Cardiac muscle cell (in vitro differentiated cells and primary cell): Measurements from ENCODE around the gene CDC42BPB. TPM values are rescaled to one million over a fixed set of nuclear protein-coding genes. Genes with fewer than 3 reads are reported as not detected.

Experiments used
- DNase-seq, 2 donors: peaks; one replicate each; pipeline versions ENCODE4 v3.0.0 to v3.0.0-alpha.2; 2010 to 2017; ENCODE audit warnings: low read depth in 1 of 2, low spot score in 1 of 2
- H3K27ac ChIP-seq: fragments of 200-600 bp; sonication (generic); 2 replicates; pipeline ENCODE4 v1.5.1; 2016
- H3K27me3 ChIP-seq: fragments of 200-600 bp; sonication (generic); 2 replicates; pipeline ENCODE4 v1.6.0; 2016; ENCODE audit warnings: control low read depth
- H3K36me3 ChIP-seq: fragments of 200-600 bp; sonication (generic); 2 replicates; pipeline ENCODE4 v1.5.1; 2016; ENCODE audit warnings: control low read depth
- H3K4me1 ChIP-seq: fragments of 200-600 bp; sonication (generic); 2 replicates; pipeline ENCODE4 v1.8.1; 2017; ENCODE audit warnings: low read depth, mild to moderate bottlenecking, mixed run types
- H3K4me3 ChIP-seq: fragments of 200-600 bp; sonication (generic); 2 replicates; pipeline ENCODE4 v1.5.1; 2016; ENCODE audit warnings: mild to moderate bottlenecking
- H3K9me3 ChIP-seq: fragments of 200-600 bp; sonication (generic); 2 replicates; pipeline ENCODE4 v1.5.1; 2017; ENCODE audit warnings: low read depth, mild to moderate bottlenecking, control low read depth
- CTCF ChIP-seq: IDR thresholded peaks from 2 replicates; pipeline ENCODE4 v1.5.1; 2012; ENCODE audit warnings: low read depth, mild to moderate bottlenecking, low read length
- polyA plus RNA-seq: library from polyadenylated mRNA; unstranded; fragments of >200 nt; fragmentation: Nextera tagmentation; extraction: Ambion mirVana; gene quantifications from 2 replicates; pipeline ENCODE4 v1.2.1, GENCODE V29; 2016
- total RNA-seq: library from RNA; depleted of rRNA; stranded (reverse); fragments of >200 nt; gene quantifications from 2 replicates; pipeline ENCODE4 v1.2.3, GENCODE V29; 2016

Gene CDC42BPB
- total and polyA plus RNA-seq, 2 experiments from 2014 or later = 18.9 to 91.6 TPM

- H3K4me1 ChIP-seq = no peaks in the 10 kb centered on the region
- no peaks in the 10 kb centered on the region for H3K27me3 ChIP-seq
- TF ChIP-seq CTCF = no peak
- H3K4me3 ChIP-seq = no peak overlapping the region
- H3K36me3 ChIP-seq = peaks cover 8% of the 10 kb centered on the region
- no peaks in the 10 kb centered on the region for H3K9me3 ChIP-seq
- no peak for DNase-seq
- H3K27ac ChIP-seq = no peak overlapping the region
Measured at GRCh38 chr14:102998393-102998792, 59.0 kb downstream of the CDC42BPB start.

- Histone ChIP-seq H3K27me3 (no peaks in the 10 kb centered on the region), H3K27ac (no peak overlapping the region), H3K9me3 (no peaks in the 10 kb centered on the region), H3K4me1 (no peaks in the 10 kb centered on the region), H3K36me3 (peaks cover 5% of the 10 kb centered on the region), H3K4me3 (no peak overlapping the region)
- no peak for DNase-seq
- TF ChIP-seq CTCF = no peak
Measured at GRCh38 chr14:102996941-102997340, 60.4 kb downstream of the CDC42BPB start.

- Histone ChIP-seq H3K27ac (no peak overlapping the region), H3K4me1 (no peaks in the 10 kb centered on the region), H3K4me3 (no peak overlapping the region), H3K36me3 (peaks cover 14% of the 10 kb centered on the region), H3K27me3 (no peaks in the 10 kb centered on the region), H3K9me3 (no peaks in the 10 kb centered on the region)
- no peak for DNase-seq
- TF ChIP-seq CTCF = no peak
Measured at GRCh38 chr14:102994689-102995088, 62.7 kb downstream of the CDC42BPB start.

GRCh38 chr14:102993523-102993922 is 63.8 kb downstream of the CDC42BPB start:
- no peak overlapping the region for H3K27ac ChIP-seq
- TF ChIP-seq CTCF = no peak
- no peaks in the 10 kb centered on the region for H3K27me3 ChIP-seq
- peaks cover 14% of the 10 kb centered on the region for H3K36me3 ChIP-seq
- no peaks in the 10 kb centered on the region for H3K9me3 ChIP-seq
- H3K4me1 ChIP-seq = no peaks in the 10 kb centered on the region
- H3K4me3 ChIP-seq = no peak overlapping the region
- peak in 1 of 2 donors; percentile 36 for DNase-seq

GRCh38 chr14:102991376-102991775 is 66.0 kb downstream of the CDC42BPB start:
- Histone ChIP-seq H3K9me3 (no peaks in the 10 kb centered on the region), H3K27ac (no peak overlapping the region), H3K4me1 (no peaks in the 10 kb centered on the region), H3K4me3 (no peak overlapping the region), H3K36me3 (peaks cover 14% of the 10 kb centered on the region), H3K27me3 (no peaks in the 10 kb centered on the region)
- DNase-seq = no peak
- TF ChIP-seq CTCF = no peak

GRCh38 chr14:102988054-102988453 is 69.3 kb downstream of the CDC42BPB start:
- no peaks in the 10 kb centered on the region for H3K4me1 ChIP-seq

More at GRCh38 chr14:102988054-102988453, 69.3 kb downstream of the CDC42BPB start:
- no peaks in the 10 kb centered on the region for H3K27me3 ChIP-seq
- no peaks in the 10 kb centered on the region for H3K9me3 ChIP-seq
- H3K27ac ChIP-seq = no peak overlapping the region
- H3K36me3 ChIP-seq = peaks cover 23% of the 10 kb centered on the region
- DNase-seq = no peak
- no peak for TF ChIP-seq CTCF
- H3K4me3 ChIP-seq = no peak overlapping the region
